Measurements from ENCODE around the gene MCM3AP. TPM values are rescaled to one million over a fixed set of nuclear protein-coding genes. Genes with fewer than 3 reads are reported as not detected.
"Not testable (repeated sequence)": the region's sequence is repeated elsewhere in the genome, so short reads cannot be mapped to it uniquely, and the experiment has no call there.

The MCM3AP gene
- total RNA-seq, 1 donor from 2014 or later, result 114 TPM

- intact Hi-C loops (cut with micrococcal nuclease), result no loop called here
These were observed 27.5 kb upstream of the MCM3AP start for GRCh38 chr21:46312949-46313348.

- intact Hi-C loops (cut with micrococcal nuclease), result no loop called here
These were observed 26.2 kb upstream of the MCM3AP start for GRCh38 chr21:46311568-46311967.

- intact Hi-C loops (cut with micrococcal nuclease), result not testable (repeated sequence)
These were observed 24.8 kb upstream of the MCM3AP start for GRCh38 chr21:46310260-46310659.

DNA sequence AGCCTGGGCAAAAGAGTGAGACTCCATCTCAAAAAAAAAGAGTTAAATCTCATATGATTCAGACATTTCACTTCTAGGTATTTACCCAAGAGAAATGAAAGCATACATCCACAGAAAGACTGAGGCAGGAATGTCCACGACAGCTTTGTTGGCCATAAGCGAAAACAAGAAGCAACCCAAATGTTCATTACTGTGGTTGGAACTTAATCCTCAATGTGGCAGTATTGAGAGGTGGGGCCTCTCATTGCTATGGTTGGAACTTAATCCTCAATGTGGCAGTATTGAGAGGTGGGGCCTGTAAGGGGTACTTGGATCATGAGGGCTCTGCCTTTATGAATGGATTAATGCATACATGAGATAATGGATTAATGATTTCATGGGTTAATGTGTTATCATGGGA lies 23.0 kb upstream of the MCM3AP start:
- intact Hi-C loops (cut with micrococcal nuclease), result no loop called here

DNA sequence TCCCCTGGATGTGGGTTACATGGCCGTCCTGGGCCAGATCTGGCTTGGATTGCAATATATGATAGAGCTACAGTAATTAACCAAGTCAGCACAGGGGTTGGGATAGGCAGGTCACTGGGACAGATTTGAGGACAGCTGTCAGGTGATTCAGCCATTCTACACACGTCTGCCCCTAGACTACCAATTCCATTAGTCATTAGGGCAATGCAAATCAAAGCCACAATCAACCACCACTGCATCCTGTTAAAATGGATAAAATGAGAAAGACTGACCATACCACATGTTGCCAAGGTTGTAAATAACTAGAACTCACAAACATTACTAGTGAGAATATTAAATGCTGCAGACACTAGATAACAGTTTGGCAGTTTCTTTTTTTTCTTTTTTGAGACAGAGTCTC lies 22.2 kb upstream of the MCM3AP start:
- intact Hi-C loops (cut with micrococcal nuclease), result no loop called here

DNA sequence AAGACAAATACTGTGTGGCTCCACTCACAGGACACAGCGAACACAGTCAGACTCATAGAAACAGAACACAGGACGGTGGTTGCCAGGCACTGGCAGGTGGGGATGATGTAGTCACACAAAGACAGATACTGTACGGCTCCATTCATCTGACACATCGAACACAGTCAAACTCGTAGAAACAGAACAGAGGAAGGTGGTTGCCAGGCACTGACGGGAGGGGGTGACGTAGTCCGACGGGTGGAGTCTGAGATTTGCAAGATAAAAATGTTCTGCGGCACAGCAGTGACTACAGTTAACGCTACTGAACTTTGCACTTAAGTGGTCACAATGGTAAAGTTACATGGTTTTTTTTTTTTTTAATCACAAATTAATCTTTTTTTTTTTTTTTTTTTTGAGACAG lies 19.5 kb upstream of the MCM3AP start:
- intact Hi-C loops (cut with micrococcal nuclease), result no loop called here

DNA sequence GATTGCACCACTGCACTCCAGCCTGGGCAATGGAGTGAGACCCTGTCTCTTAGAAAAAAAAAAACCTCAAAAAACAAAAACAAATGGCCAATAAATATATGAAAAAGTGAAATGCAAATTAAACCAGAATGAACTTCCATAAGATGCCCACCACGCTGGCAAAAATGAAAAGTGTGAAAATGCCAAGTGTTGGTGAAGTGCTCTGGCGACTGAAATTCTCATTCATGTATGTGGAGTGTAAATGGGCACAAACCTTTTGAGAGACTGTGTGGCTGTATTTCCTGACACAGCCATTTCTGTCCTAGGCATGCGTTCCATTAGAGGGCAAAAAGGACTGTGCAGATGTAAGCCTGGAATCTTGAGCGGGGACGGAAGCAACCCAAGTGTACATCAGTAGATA lies 19.0 kb upstream of the MCM3AP start:
- intact Hi-C loops (cut with micrococcal nuclease), result no loop called here

DNA sequence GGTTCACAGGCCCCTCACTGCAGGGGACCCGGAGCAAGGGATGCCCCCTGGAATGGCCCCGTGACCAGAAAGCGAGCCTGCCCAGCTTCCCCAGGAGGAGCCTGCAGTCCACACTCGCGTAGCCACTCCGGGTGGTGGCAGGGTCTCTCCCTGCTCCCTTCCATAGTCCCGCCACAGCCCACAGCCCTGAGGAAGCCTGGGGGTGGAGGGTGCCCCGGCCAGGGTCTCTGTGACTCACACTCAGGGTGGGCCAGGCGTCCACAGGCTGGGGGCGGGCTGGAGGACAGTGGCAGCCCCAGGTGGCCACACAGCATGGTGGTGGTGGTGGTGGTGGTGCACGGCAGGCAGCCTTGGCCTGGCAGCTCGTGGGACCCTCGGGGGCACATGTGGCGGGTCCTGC lies 16.3 kb upstream of the MCM3AP start:
- intact Hi-C loops (cut with micrococcal nuclease), result no loop called here

- intact Hi-C loops (cut with micrococcal nuclease), result no loop called here
These were observed 13.8 kb upstream of the MCM3AP start for GRCh38 chr21:46299167-46299566.

GRCh38 chr21:46297338-46298271 lies 12.2 kb upstream of the MCM3AP start:
- intact Hi-C loops (cut with micrococcal nuclease), result loop anchor here (2.0 kb wide), 1 partner anchor 25 kb away; the partner anchor contains the start of gene C21orf58

- intact Hi-C loops (cut with micrococcal nuclease), result loop anchor here (1.0 to 2.0 kb wide), 2 partner anchors 10 to 27 kb away; partner anchors contain the start of genes C21orf58 and YBEY
These were observed 10.8 kb upstream of the MCM3AP start for GRCh38 chr21:46295996-46296752.

- intact Hi-C loops (cut with micrococcal nuclease), result no loop called here
These were observed 9.9 kb upstream of the MCM3AP start for GRCh38 chr21:46295177-46295770.

GRCh38 chr21:46294647-46295176 lies 9.3 kb upstream of the MCM3AP start:
- intact Hi-C loops (cut with micrococcal nuclease), result no loop called here

- intact Hi-C loops (cut with micrococcal nuclease), result no loop called here
These were observed 6.2 kb upstream of the MCM3AP start for GRCh38 chr21:46291561-46291960.

GRCh38 chr21:46289655-46290179 lies 4.3 kb upstream of the MCM3AP start:
- intact Hi-C loops (cut with micrococcal nuclease), result loop anchor here (5.0 kb wide), 1 partner anchor 78 kb away; no protein-coding TSS in a partner anchor

DNA sequence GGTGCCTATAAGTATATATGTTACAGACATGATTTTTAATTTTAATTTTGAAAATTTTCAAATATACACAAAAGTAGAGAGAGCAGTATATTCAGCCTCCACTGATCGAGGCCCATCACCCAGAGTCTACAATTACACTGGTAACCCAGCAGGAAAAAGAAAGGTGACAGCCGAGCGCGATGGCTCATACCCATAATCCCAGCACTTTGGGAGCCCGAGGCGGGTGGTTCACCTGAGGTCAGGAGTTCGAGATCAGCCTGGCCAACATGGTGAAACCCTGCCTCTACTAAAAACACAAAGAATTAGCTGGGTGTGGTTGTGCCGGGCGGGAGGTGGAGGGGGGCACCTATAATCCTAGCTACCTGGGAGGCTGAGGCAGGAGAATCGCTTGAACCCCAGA lies 2.1 kb upstream of the MCM3AP start:
- intact Hi-C loops (cut with micrococcal nuclease), result loop anchor here (2.0 to 5.0 kb wide), 2 partner anchors 80 to 317 kb away; no protein-coding TSS in a partner anchor

DNA sequence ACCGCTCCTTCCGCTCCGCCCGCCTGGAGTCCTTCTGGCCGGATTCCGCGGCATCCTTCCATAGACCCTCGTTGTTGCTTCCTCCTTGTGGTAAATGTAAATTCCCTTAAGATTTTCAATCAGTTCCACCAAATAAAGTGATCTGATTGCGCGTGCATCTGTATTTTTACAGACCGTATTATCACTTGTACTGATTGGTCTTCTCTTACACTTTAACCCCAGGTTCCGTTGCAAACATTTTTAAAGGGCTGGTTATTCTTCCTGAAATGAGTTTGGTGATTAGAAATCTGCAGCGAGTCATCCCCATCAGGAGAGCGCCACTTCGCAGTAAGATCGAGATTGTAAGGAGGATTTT lies 1.2 kb upstream of the MCM3AP start:
- intact Hi-C loops (cut with micrococcal nuclease), result loop anchor here (1.0 to 5.0 kb wide), 8 partner anchors 10 to 316 kb away; partner anchors contain the start of genes DIP2A, LSS and PCNT

- intact Hi-C loops (cut with micrococcal nuclease), result loop anchor here (1.0 to 5.0 kb wide), 9 partner anchors 10 to 315 kb away; partner anchors contain the start of genes DIP2A, LSS and PCNT
These were observed 593 bp upstream of the MCM3AP start, which contains the start of gene YBEY for GRCh38 chr21:46285761-46286647. YBEY (plus strand) TSS chr21:46286342; CDS start chr21:46286914, 572 bp downstream.

DNA sequence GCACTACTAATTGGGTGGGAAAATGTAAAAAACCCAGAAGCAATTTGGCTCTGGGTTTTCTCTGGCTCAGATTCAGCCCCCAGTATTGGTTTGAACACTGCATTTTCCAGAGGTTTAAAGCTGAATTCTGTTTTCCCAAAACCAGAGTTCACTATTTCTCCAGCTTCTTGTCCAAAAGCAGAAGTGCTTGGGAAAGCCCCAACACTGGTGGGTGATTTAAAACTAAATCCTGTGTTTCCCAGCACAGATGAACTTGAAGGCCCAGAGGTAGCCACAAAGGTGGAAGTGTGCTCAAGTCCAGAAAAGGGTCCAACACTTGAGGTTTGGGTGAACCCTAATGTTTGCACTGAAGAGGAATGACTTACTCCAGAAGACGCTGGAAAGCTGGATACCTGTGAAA lies 678 bp downstream of the MCM3AP start:
- intact Hi-C loops (cut with micrococcal nuclease), result loop anchor here (1.0 to 5.0 kb wide), 2 partner anchors 31 to 83 kb away; no protein-coding TSS in a partner anchor

Data from T-helper 1 cell treated with Interleukin-12 subunit alpha and Interleukin-12 subunit beta and Interleukin-4 antibody, amounts not matched to agents 30 ng/mL and 1 ng/mL, for 36 hours (primary cell).